Thoracic aorta (tissue), 2 donors: ENCODE results near the gene RAB31. TPM values are rescaled to one million over a fixed set of nuclear protein-coding genes. Genes with fewer than 3 reads are reported as not detected.
"Not testable (repeated sequence)": the region's sequence is repeated elsewhere in the genome, so short reads cannot be mapped to it uniquely, and the experiment has no call there.

Experiments used
- ATAC-seq: fragments of 150-250 bp; one replicate; pipeline ENCODE4 v1.8.0; 2017; ENCODE audit warnings: low read depth; ENCODE audit not compliant: insufficient number of reproducible peaks, low FRiP score
- DNase-seq: peaks from one replicate; pipeline ENCODE4 v3.0.0-alpha.2; 2020; ENCODE audit warnings: low spot score
- H3K27ac ChIP-seq, 2 donors: fragments of 200-600 bp; sonication (generic); 1 replicate in 1 of 2; 2 replicates in 1 of 2; pipeline ENCODE4 v1.5.1; 2016; ENCODE audit warnings: mild to moderate bottlenecking in 2 of 2, moderate library complexity in 2 of 2
- H3K27me3 ChIP-seq: fragments of 200-600 bp; sonication (generic); replicated peaks from 2 replicates; pipeline ENCODE4 v1.6.0; 2016; ENCODE audit warnings: mild to moderate bottlenecking; ENCODE audit not compliant: insufficient read depth
- H3K36me3 ChIP-seq: fragments of 200-600 bp; sonication (generic); one replicate; pipeline ENCODE4 v1.5.1; 2016
- H3K4me1 ChIP-seq, 2 donors: fragments of 200-600 bp; sonication (generic); 1 replicate in 1 of 2; 2 replicates in 1 of 2; pipeline versions ENCODE4 v1.5.1 to v1.6.0; 2016; ENCODE audit warnings: low read depth in 2 of 2, mild to moderate bottlenecking in 1 of 2; ENCODE audit not compliant: control insufficient read depth in 1 of 2
- H3K4me3 ChIP-seq: fragments of 200-600 bp; sonication (generic); 2 replicates; pipeline ENCODE4 v1.5.1; 2016; ENCODE audit warnings: mild to moderate bottlenecking
- H3K9me3 ChIP-seq: fragments of 200-600 bp; sonication (generic); 2 replicates; pipeline ENCODE4 v1.5.1; 2016
- total RNA-seq, 2 donors: library from RNA; depleted of rRNA; stranded (reverse); fragments of >200 nt; gene quantifications; one replicate each; pipeline versions ENCODE4 v1.1.0 to v1.2.3, GENCODE V29; 2016
- TF ChIP-seq, protein P1 (sequence below): fragments of 200-600 bp; sonication (generic); IDR thresholded peaks from one replicate; pipeline ENCODE4 v1.5.1; 2019; ENCODE audit warnings: antibody characterized with exemption

Gene RAB31
- total RNA-seq, 2 donors from 2014 or later = 92.9 to 110 TPM

DNA sequence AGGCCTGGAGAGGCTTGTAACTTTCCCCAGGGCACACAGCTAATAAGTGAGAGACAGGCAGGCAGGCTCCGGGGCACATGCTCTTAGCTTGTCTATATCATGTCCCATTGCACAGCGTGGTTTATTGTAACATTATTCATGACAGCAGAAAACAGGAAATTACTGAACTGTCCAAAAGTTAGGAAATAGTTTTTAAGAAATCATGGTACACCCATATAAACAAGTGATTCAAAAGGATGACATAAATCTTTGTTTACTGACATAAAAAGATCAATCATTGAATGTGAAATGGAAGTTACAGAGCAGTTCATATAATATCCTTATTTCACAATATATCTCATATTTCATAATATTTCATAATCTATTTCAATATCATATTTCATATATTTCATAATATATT is 143.4 kb downstream of the RAB31 start:
- peaks cover 26 to 35% of the 10 kb centered on the region in 2 donors for H3K4me1 ChIP-seq

GRCh38 chr18:9852266-9853081 is 144.4 kb downstream of the RAB31 start:
- TF ChIP-seq, protein P1, sequence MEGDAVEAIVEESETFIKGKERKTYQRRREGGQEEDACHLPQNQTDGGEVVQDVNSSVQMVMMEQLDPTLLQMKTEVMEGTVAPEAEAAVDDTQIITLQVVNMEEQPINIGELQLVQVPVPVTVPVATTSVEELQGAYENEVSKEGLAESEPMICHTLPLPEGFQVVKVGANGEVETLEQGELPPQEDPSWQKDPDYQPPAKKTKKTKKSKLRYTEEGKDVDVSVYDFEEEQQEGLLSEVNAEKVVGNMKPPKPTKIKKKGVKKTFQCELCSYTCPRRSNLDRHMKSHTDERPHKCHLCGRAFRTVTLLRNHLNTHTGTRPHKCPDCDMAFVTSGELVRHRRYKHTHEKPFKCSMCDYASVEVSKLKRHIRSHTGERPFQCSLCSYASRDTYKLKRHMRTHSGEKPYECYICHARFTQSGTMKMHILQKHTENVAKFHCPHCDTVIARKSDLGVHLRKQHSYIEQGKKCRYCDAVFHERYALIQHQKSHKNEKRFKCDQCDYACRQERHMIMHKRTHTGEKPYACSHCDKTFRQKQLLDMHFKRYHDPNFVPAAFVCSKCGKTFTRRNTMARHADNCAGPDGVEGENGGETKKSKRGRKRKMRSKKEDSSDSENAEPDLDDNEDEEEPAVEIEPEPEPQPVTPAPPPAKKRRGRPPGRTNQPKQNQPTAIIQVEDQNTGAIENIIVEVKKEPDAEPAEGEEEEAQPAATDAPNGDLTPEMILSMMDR = no peak
- no peak overlapping the region for H3K4me3 ChIP-seq
- ATAC-seq = no peak

More for the DNA sequence above, 143.4 kb downstream of the RAB31 start:
- H3K36me3 ChIP-seq = no peaks in the 10 kb centered on the region
- no peaks in the 10 kb centered on the region for H3K27me3 ChIP-seq
- no peak overlapping the region for H3K4me3 ChIP-seq
- ATAC-seq (no peak), DNase-seq (no peak)
- no peak overlapping the region for H3K27ac ChIP-seq
- H3K9me3 ChIP-seq = no peaks in the 10 kb centered on the region
- TF ChIP-seq, protein P1 = no peak

DNA sequence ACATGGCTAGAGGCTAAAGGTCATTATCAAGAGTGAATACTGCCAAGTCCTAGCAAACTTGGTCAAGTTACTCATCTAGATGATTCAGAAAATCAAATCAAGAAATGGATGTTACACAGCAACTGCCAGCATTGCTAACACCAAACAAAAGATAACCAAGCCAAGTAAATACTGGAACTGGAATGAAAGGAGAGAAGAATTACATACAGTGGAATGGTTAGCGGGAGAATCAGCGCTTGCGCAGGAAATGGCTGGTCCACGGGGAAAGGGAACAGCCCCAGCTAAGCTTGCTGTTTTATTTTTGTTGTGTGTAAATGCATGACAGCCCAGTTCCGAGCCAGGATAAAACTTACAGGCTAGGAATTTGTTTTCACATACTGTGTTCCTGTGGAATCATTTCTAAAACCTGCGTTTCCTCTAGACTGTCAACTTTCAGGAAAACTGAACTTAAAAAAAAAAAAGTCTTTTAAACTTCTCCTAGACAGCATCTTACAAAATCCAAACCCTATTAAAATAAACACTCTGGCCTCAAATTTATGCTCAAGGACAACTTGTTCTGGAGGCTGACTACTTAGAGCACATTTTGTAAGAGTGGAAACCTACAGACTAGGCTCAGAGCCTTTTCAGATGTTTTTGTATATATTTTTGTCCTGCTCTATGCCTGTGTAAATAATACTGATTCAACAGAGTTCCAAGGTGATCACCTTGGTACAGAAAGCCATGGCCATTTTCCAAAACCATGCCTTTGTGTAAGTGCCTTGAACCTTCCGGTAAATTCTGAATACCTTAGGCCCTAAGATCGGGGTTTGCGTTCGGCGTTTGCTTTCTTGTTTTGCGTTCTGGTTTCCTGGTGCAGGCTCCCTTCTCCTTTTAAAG is 146.9 kb downstream of the RAB31 start:
- Histone ChIP-seq H3K27me3 (no peaks in the 10 kb centered on the region), H3K4me1 (peaks cover 20 to 31% of the 10 kb centered on the region in 2 donors), H3K36me3 (no peaks in the 10 kb centered on the region), H3K27ac (peak overlapping the region; percentile 83 to 87), H3K9me3 (no peaks in the 10 kb centered on the region), H3K4me3 (peak overlapping the region; percentile 21)
- DNase-seq (no peak), ATAC-seq (peak; percentile 56)
- TF ChIP-seq, protein P1 = no peak

More at GRCh38 chr18:9852266-9853081, 144.4 kb downstream of the RAB31 start:
- Histone ChIP-seq H3K36me3 (no peaks in the 10 kb centered on the region), H3K27me3 (no peaks in the 10 kb centered on the region), H3K4me1 (peaks cover 26 to 32% of the 10 kb centered on the region in 2 donors), H3K27ac (no peak overlapping the region), H3K9me3 (no peaks in the 10 kb centered on the region)
- DNase-seq = no peak

DNA sequence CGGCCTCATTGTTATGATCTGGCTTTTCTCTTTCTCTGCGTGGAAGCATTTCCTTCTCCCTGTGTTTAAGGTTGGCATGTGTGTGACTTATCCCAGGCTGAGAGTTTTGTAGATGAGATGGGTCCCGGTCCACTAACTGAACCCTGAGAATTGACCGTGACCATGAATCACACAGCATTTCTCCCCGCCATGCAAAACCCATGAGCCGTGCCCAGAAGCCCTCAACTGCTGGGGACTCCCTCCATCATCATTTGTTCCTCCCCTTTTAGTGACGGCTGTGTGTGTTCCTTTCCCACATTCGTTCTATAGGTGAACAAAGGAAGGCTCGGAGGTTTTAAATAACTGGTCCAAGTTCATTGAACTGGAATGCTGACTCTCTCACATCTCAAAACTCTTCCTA is 147.6 kb downstream of the RAB31 start:
- ATAC-seq (no peak), DNase-seq (no peak)
- TF ChIP-seq, protein P1 = no peak
- H3K27me3 ChIP-seq = no peaks in the 10 kb centered on the region
- peaks cover 20 to 31% of the 10 kb centered on the region in 2 donors for H3K4me1 ChIP-seq
- no peaks in the 10 kb centered on the region for H3K9me3 ChIP-seq
- peak overlapping the region; percentile 21 for H3K4me3 ChIP-seq
- peak overlapping the region; percentile 83 to 87 for H3K27ac ChIP-seq
- H3K36me3 ChIP-seq = no peaks in the 10 kb centered on the region

DNA sequence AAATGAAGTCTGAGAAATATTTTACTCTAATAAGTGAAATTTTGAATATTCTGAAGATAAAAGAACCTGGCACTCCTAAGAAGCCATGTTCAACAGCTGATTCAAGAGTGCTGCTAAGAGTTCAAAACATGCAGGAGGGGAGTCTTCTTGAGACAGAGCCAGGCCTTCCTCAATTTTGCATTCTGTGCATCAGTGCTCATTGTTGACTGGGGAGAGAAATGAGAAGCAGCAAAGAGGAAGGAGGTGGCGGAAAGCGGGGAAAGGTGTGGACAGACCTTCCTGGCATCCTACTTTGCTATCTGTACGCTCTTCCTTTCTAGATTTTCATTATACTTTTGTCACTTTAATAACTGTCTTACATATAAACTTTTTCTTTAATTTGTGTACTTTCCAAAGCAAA is 148.0 kb downstream of the RAB31 start:
- ATAC-seq (no peak), DNase-seq (no peak)
- Histone ChIP-seq H3K9me3 (no peaks in the 10 kb centered on the region), H3K27me3 (no peaks in the 10 kb centered on the region), H3K36me3 (no peaks in the 10 kb centered on the region), H3K27ac (peak overlapping the region; percentile 83 to 87), H3K4me1 (peaks cover 20 to 31% of the 10 kb centered on the region in 2 donors), H3K4me3 (no peak overlapping the region)
- TF ChIP-seq, protein P1 = no peak

DNA sequence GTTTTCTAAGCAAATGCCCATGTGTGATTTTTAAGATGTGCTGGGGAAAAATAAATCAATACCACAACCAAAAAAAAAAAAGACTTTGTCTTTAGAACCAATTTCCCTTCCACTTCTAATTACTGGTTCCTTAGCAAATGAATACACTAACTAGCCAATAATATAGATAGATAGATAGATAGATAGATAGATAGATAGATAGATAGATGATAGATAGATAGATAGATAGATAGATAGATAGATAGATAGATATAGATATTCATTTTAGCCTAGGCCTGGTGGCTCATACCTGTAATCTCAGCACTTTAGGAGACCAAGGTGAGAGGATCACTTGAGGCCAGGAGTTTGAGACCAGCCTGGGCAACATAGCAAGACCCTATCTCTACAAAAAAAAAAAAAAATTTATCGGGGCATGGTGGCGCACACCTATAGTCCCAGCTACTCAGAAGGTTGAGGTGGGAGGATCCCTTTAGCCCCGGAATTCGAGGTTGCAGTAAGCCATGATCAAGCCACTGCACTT is 149.4 kb downstream of the RAB31 start:
- not testable (repeated sequence) for DNase-seq, H3K27me3 ChIP-seq, H3K9me3 ChIP-seq, H3K4me3 ChIP-seq, H3K36me3 ChIP-seq, ATAC-seq
- Histone ChIP-seq H3K4me1 (peaks cover 20 to 31% of the 10 kb centered on the region in 2 donors), H3K27ac (peak overlapping the region in 1 of 2 donors; percentile 83)
